GM20431 (cell line): ENCODE measurements around the gene PLPPR3.

Experiments
- in situ Hi-C: fragments of 300-500 bp; cut with MseI, MboI; formaldehyde crosslinking; loops from one replicate; pipeline ENCODE4 v1.15.0; 2020; ENCODE audit warnings: low sequenced_read_pairs; ENCODE audit not compliant: unreplicated experiment

The PLPPR3 gene

DNA sequence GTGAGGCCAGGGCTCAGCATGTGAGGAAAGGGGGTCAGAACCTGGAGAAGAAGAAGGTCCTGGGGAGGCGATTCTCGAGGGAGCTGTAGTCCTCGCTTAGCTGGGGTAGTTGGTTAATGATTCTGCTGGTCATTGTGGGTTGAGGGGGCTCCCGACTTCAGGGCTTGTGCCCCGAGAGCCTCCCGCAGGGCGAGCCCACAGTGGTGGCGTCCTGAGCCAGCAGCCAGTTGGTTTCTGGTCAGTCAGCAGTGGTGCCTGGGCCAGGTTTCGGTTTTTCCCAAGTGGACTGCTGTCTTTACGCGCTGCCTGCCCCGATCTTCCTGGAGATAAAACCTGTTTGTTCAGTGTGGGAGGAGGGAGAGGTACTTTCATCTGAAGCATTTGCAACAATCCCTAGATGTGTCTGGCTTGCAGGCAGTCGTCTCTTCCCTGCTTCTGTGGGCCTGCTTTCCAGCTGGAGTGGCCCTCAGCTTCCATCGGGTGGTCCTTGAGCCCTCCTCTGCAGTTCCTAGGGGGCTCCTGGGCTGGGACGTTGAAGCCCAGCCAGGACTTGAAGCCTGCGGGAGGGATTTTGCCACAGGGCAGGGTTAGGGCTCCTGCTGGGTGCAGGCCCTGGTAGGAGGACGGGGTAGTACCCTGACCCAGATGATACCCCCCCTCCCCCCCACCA, 21.3 kb downstream of the PLPPR3 start:
- in situ Hi-C loops, result no loop called here

DNA sequence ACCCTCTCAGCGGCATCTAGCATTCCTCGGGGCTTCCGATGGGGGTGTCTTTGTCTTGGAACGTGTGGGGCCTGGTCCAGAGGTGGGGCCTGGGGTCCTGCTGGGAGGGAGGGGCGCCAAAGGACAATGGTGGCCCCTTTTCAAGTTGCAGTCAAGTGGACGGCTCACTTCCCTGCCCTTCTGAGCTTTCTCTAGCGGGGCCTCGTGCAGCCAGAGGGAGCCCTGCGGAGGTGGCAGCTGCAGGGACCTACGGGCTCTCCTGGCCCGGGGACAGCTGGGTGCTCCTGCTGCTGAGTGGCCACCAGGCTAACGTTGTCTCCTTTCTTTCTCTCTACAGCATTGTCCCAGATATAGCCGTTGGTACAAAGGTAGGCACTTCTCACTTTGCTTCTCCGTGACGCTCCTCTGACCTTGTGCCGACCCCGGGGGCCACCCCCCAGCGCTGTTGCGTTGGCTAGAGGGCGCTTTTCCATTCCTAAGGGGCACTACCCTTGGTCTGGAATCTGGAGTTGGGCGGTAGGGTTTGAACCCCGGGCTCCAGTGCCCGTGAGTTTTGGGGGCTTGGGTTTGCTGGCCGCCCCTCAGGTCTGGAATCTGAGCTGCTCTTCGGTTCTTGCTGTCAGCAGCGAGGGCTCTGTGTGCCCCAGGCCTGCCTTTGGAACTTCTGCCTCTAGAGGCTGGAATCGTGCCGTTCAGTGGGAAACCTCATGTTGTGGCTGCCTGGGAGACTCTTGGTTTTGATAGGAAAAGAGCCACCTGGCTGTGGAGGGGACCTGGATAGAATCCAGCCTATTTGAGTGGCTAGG, 22.5 kb downstream of the PLPPR3 start:
- in situ Hi-C loops, result no loop called here

DNA sequence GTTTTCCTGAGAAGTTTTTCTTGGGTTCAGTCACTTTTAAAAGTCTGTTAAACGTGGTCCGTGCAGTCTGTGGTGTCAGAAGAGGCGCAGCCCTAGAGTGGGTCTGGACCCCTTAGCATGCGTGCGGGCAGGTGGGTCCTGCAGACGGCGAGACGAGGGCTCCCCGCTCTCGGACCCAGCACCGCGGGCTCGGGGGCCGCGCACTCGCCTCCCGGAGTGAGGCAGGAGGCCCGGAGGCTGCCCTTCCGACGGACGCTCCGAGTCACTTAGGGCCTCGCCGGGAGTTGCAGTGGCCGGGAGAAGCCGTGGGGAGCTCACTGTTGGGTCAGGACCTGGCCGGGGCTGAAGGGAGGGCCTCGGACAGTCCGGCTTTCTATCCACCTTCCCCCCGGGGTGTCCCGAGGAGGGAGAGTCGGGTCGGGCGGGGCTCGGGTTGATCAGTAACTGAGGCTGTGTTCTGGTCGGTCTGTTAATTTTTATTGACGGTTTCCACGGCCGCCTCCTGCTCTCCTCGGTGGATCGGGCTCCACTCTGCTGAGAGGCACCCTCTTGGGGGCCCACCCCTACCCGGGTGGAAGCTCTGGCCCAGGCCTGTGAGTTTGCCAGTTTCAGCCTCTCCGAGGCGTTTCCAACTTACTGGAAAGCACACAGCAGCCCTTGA, 23.2 kb downstream of the PLPPR3 start:
- in situ Hi-C loops, result no loop called here

DNA sequence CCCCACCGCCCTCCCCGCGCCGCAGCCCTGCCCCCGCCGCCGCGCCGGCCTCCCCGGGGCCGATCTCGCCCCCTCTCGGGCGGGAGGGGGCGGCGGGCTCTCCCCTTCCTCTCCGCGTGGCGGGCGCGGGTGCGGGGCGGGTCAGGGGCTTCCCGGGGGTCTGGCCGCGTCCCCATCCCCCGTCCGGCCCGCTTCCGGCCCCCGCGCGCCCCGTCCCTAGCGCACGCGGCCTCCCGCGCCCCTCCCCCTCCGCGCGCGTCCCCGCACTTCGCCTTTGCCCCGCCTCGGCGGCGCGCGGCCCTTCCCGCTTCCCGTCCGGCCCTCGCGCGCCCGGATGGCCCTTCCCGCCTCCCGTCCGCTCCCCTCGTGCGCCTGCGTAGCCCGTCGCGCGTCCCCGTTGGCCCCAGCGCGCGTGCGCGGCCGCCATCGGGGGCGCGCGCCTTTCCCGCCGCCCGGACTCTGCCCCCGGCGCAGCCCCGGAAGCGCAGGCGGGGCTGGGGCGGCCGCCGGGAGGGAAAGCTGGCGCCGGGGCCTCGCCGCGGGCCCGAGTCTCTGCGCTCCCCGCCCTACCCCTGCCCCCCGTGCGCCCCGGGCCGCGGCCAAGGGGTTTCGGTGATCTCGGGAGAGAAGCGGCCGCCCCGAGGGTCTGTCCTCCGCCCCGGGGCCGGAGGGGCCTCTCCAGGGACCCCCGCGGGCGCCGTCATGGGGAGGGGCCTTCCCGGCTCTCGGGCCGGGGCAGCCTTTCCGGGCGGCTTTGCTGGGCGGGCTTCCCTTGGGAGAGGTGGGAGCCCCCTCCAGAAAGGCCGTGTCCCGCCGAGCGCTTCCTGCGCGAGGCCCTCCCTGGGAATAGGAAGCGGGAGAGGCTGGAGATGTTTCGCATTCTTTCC, 24.0 kb downstream of the PLPPR3 start:
- in situ Hi-C loops, result no loop called here

DNA sequence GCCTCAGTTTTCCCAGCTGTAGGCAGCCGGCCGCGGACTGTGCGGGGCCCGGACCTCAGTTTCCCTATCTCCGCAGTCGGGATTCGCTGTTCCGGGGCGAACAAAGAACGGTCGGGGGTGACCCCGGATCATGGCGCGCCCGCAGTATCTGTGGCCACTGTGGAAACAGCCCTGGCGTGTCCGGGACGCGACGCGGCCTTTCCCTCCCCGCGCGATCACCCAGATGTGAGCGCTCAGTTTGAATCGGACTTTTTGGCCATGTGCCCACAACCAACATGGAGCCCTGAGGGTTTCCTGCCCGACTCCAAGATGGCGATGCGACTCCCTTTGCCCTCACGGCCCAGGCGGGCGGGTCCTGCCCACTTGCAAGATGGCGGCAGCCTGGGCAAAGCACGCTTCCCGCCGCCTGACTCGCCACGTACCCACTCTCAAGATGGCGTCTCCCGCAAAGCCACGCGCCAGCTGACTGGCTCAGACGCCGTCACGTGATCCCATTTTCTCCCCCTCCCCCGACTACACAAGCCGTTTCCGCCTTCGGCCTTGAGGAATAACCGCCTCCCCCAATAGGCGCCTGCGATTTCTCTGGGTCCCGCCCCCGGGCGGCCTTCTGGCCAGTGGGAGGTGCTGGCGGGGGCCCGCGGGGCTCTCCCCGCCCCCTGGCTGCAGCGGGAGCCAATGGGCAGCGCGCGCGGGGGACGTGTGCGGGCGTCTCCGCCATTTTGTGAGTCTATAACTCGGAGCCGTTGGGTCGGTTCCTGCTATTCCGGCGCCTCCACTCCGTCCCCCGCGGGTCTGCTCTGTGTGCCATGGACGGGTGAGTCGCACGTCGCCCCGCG, 24.8 kb downstream of the PLPPR3 start, which contains the start of gene PTBP1:
PTBP1 (plus strand) TSS at position 761 of the 836 bp plus-strand sequence; CDS start at position 807, 46 bp downstream.
- in situ Hi-C loops, result no loop called here

DNA sequence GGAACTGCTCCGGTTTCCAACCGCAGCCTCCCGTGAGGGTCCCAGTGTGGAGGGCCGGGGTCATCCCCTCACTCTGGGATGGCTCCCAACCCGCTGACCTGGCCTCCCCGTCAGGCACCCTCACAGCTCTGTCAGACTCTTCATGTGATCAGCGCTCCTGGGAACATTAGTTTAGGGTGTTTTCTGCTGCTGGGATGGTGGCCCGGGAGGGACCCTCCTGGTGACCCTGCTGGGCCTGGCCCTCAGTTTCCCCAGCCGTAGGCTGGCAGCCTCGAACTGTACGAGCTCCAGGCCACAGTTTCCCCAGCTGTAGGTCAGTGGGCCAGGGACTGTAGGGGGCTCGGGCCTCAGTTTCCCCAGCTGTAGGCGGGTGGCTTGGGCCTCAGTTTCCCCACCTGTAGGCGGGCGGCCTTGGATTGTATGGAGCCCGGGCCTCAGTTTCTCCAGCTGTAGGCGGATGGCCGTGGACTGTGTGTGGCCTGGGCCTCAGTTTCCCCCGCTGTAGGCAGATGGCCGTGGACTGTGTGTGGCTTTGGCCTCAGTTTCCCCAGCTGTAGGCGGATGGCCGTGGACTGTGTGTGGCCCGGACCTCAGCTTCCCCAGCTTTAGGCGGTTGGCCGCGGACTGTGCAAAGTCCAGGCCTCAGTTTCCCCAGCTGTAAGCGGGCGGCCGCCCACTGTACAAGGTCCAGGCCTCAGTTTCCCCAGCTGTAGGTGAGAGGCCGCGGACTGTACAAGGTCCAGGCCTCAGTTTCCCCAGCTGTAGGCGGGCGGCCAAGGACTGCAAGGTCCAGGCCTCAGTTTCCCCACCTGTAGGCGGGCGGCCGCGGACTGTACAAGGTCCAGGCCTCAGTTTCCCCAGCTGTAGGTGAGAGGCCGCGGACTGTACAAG, 25.8 kb downstream of the PLPPR3 start:
- in situ Hi-C loops, result no loop called here

DNA sequence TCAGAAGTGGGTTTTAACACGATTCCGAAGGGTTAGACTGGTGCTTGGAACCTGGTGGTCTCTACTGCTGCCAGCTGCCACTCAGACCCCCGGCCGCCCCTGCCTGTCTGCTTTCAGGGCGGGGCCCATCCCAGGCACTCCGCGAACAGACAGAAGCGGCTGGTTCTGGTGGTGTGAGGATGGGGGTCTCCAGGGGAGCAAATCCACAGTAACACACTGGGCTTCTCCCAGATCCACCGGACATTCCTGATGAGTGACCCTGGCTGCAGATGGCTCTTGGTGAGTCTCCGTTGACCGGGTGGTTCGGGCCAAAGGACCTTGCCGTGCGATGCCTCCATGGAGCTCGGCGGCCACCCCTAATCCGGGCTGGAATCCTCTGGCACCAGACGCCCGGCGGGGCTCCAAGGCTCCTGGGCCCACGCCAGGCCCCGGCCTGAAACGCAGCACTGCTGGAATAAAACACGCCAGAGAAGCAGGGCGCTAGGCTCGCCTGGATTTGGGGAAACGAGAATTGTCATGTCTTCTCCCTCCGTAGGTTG, 26.6 kb downstream of the PLPPR3 start:
- in situ Hi-C loops, result no loop called here

DNA sequence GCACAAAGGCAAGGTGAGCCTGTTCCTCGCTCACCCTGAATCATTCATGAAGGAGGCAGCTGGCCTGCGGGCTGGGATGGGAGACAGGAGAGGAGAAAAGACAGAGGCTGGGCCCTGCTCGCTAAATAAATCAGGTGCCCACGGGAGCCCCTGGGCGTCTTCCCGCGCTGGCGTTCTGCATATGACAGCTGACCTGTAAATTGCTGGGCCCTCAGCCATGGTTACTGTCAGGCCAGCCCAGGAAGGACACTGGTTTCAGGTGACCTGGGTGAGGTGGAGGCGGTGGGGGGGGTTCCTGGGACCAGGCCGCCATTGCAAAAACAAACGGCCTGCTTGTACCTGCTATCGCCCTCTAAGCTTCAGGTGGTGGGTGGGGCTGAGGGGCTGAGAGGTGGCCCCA, 27.9 kb downstream of the PLPPR3 start:
- in situ Hi-C loops, result no loop called here

DNA sequence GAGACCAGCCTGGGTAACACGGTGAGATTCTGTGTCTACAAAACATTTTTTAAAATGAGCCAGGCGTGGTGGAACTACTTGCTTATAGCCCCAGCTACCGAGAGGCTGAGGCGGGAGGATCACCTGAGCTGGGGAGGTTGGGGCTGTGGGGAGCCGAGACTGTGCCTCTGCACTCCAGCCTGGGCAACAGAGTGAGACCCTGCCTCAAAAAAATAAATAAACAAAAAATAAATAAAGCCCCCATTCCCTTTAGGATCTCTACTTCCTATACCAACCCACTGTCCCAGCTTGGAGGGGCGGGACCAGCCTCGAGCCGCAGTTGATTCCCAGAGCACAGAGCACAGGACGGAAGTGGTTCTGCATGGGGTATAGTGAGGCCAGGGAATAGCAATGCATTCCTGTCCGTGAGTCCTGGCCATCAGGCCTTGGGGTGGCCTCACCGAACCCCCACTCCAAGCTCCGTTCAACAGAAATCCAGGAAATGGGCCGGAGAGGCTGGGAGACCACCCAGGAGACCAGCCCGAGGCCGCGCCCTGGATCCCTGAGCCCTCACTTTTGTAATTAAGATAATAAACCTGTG, 29.4 kb downstream of the PLPPR3 start:
- in situ Hi-C loops, result no loop called here

DNA sequence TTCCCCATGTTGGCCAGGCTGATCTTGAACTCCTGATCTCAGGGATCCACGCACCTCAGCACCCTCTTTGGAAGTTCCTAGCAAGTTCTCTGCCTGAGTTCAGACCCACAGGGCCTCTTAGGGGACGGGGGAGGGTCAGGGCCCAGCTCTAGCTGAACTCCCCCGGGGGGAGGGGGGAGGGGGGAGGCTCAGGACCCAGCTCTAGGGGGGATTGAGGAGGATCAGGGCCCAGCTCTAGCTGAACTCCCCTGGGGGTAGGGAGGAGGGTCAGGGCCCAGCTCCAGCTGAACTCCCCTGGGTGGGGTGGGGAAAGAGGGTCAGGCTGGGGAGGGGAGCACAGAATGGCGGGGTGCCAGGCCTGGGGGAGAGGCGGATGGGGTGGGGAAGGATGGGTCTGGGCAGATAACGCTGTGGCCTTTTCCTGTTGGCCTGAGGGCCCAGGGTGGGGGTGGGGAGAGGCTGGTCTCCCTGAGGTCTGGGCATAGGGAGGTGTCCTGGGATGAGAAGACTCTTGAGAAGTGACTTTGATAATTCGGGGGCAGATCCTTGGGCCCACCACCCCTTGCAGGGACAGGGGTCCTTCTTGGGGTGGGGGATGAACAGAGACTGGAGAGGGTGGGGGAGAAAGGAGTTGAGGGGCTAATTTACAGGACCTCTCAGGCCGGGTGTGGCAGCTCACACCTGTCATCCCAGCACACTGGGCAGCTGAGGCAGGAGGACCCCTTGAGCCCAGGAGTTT, 30.0 kb downstream of the PLPPR3 start:
- in situ Hi-C loops, result no loop called here

DNA sequence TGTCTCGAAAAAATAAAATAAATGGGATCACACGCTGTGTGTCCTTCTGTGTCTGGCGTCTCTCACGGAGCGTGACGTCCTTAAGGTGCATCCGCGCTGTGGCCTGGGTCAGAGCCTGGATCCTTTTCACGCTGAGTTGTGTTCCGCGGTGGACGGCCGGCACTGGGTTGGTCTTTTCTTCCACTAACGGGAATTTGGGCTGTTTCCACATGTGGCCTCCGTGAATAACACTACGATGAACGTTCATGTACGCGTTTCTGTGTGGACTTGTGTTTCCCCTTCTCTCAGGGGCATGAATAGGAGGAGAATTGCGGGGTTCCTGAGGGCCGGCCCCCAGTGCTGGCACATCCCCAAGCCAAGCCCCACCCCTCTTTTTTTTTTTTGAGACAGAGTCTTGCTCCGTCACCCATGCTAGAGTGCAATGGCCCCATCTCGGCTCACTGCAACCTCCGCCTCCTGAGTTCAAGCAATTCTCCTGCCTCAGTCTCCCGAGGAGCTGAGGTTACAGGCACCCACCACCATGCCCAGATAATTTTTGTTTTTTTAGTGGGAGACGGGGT, 30.7 kb downstream of the PLPPR3 start:
- in situ Hi-C loops, result no loop called here

DNA sequence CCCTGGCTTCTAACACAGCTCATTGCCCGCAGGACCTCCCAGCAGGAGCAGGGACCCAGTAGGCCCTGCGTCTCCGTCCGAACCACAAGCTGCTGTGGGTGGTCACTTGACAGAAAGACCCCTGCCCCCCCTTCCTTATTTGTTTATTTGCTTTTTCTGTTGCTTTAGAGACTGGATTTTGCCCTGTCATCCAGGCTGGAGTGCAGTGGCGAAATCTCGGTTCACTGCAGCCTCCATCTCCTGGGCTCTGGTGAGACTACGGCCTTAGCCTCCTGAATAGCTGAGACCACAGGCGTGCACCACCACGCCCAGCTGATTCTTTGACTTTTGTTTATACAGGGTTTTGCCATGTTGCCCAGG, 32.1 kb downstream of the PLPPR3 start:
- in situ Hi-C loops, result no loop called here

DNA sequence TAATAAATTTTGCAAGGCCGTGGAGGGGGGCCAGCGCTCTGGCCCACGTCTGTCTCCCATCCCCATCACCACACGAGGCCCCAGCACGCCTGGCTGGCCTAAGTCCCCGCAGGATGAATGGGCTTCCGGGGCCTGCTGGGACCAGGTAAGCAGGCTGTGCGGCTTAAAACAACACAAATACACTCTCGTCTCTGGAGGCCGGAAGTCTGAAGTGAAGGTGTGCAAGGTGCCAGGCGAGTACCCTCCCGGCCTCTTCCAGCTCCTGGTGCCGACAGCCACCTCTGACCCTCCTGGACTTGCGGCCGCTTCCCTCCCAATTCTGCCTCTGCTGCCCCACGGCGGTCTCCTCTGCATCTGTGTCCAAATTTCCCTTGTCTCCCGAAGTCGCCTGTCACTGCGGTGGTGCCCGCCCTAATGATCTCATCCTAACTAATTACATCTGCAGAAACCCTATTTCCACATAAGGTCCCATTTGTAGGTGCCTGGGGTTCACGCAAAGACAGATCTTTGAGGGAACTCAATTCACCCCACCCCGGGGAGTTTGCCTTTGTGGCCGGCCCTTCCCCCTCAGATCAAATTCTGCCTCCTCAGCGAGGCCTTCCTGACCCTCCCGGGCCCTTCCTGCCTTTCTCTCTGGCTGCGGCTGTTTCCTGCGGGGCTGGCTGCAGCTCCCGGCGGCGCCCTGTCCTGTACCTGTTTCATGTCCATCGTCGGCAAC, 32.6 kb downstream of the PLPPR3 start:
- in situ Hi-C loops, result no loop called here

DNA sequence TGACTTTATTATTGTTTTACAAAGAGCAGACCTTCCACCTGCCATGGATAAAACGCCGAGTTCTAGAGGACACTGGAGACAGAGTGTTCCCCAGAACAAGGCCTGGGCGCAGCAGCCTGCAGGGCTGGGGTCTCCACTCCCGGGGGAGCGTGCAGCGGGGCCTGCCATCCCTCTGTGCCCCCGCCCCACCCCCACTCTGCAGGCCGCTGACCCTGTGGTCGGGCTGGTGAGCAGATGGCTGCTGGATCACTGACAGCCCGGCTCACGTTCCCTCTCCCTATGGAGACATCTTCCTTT, 33.1 kb downstream of the PLPPR3 start:
- in situ Hi-C loops, result no loop called here

DNA sequence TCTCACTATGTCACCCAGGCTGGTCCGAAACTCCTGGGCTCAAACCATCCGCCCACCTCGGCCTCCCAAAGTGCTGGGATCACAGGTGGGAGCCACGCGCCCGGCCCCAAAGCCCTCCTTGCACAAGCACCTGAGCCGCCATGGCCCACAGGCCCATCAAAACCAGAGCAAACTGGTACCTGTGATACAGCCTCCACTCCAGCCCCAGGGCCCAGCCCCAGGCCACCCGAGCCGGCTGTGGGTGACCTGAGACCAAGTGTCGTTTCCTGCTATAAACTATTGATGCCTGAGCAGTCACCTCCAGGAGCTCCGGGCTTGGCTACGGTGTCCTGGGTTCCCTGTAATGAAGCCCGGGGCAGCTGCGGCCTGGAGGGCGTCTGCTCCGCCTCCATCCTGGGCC, 34.2 kb downstream of the PLPPR3 start:
- in situ Hi-C loops, result no loop called here

DNA sequence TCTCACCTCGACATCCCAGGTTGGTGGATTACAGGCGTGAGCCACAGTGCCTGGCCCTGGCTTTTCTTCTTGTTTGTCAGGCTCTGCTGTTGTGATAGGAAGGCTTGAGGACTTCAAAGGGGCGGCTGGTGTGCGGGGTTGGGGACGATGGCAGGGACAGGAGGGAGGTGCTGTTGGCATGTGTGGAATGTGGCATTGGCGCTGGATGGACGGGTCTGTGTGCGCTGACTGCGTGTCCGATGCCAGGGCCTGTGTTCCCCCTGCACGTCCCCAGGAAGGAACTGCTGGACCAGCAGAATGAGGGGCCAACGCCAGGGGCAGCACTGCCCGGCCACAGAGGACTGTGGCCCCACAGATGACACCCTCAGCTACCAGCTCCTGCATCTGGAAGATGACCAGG, 37.2 kb downstream of the PLPPR3 start:
- in situ Hi-C loops, result no loop called here
